Stimulated activated CD4-positive, alpha-beta T cell treated with anti-CD3 and anti-CD28 coated beads, Interleukin-1b, Interleukin-23, amount 100 ng/mL, for 24 hours (primary cell): ENCODE results near the gene ADGRD2.

Experiments
- DNase-seq, 4 experiments: peaks; one replicate each; pipeline ENCODE4 v3.0.0-alpha.2; 2020; ENCODE audit warnings: low read depth in 4 of 4, low spot score in 1 of 4

ADGRD2 gene

GRCh38 chr9:124496463-124496862, 46.2 kb downstream of the ADGRD2 start:
- no peak for DNase-seq

- DNase-seq, result no peak
Measured at GRCh38 chr9:124497441-124497840, 47.2 kb downstream of the ADGRD2 start.

DNA sequence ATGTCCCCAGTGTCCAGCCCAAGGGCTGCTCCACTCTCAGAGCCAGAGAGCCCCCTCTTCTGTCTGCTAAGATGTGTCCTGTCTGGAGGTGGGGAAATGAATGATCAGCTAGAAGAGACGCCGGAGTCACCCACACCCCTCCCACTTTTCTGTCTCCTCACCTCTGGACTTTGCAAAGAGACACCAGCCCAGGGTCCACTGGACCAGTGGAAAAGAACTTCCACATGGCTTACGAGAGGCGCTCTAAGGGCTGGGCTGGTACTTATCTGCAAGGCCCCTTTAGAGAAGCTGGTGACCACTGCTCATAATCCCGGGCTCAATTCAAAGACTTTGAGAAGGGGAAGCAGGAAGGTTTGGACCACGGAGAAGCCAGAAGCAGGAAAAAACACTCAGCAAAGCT, 47.8 kb downstream of the ADGRD2 start:
- no peak for DNase-seq

DNA sequence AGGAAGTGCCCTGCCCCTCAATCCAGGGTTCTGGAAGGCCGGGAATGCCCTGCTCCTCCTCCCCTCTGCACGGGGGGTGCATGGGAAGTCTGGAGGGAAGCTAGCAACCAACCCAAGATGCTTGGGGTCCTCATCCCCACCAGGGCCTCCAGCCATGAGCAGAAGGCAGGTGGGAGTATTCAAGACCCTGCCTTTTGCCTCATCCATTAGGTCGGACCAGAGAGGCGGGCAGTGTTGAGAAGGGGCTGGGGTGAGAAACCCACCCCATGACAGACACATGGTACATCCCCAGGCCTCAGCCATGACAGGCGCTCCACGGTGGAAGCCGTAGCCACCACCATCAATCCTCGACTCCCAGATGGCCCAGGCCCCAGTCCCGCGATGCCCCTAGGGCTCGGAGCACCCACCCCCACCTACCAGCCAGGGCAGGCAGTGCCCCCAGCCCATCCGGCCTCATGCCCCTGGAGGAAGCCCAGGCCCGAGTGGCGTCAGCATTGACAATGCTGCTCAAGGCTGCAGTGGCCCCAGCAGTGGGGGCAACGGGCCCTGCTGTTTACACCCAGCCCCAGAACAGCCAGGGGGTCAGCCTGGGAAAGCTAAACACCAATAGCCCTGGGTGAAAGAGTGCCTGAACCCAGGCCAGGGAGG, 48.4 kb downstream of the ADGRD2 start:
- DNase-seq, result no peak

DNA sequence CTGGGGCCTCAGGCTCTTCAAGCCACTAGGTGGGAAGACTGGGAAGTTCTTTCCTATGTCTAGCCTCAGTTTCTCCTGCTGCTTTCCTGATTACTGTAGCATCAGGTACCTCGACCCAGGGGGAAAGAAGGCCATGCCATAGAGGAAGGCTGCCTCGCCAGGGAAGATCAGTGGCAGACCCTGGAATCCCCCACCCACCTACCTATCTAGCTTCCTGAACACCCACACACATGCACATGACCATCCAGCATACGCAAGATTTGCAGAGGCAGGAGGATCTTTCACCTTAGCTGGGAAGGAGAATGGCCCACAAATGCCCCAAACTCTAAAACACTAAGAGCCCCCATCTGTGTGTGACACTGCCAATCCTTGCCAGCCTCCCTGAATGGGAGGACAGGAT, 49.0 kb downstream of the ADGRD2 start:
- DNase-seq, result no peak

- no peak for DNase-seq
Measured at GRCh38 chr9:124500028-124500795, 50.0 kb downstream of the ADGRD2 start.

DNA sequence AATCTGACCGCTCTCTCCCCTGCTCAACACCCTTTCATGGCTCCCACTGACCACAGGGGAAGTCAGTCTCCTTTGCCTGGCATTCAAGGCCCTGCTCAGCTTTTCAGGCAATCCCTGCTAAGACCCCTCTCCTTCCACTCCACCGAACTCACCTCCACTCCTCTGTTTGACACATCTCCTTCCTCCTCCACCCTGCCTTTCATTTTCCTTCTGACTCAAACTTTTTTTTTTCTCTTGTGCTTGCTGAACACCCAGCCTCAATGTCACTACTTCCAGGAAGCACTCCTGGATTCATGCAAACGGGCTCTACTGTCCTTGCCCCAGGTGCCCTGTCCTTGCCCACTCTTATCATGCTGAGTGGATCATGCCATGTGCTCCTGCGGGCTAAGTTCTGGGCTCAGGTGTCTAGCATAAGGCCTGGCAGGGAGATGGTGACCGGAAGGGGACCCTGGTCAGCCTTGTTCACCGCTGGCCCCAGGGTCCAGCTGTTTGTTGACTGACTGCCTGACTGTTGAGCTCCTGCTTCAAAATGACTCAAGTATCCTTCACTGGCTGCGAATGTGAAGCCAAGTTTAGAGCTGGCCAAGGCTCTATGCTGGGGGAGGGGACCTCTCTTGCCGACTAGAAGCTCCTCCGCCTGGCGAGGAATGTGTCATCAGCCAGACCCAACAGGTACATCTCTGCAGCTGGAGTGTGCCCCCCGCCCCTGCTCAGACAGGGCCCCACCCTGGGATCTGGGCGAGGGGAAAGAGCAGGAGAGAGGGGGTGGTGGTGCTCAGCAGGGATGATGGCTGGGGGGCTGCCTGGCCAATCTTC, 50.8 kb downstream of the ADGRD2 start:
- DNase-seq, result no peak

DNA sequence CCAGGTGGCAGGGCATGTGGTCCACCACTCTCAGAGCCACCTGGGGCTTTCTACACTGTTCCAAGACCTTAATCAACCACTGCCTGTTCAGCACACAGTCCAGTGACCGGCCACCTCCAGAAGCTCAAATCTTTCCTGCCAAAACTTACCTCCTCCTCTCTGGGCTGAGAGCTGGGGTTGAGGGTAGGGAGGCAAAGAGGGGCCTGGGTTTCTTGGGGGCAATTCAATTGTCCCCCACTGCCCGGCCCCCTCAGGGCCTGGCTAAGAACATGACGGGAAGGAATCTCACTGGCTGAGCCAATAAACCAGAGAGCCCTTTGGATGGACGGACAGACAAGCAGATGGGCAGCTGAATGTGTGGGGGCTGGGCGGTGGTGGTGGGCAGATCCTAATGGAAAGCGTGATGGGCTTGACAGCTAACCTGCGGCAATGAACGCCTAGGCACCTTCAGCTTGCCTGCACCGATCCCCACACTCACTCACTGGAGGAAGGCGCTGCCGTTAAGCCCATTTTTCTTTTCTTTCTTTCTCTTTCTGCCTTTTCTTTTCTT, 51.6 kb downstream of the ADGRD2 start:
- DNase-seq, result no peak

- no peak for DNase-seq
Measured at GRCh38 chr9:124502711-124503702, 52.8 kb downstream of the ADGRD2 start.

- no peak for DNase-seq
Measured at GRCh38 chr9:124503713-124504529, 53.7 kb downstream of the ADGRD2 start.

DNA sequence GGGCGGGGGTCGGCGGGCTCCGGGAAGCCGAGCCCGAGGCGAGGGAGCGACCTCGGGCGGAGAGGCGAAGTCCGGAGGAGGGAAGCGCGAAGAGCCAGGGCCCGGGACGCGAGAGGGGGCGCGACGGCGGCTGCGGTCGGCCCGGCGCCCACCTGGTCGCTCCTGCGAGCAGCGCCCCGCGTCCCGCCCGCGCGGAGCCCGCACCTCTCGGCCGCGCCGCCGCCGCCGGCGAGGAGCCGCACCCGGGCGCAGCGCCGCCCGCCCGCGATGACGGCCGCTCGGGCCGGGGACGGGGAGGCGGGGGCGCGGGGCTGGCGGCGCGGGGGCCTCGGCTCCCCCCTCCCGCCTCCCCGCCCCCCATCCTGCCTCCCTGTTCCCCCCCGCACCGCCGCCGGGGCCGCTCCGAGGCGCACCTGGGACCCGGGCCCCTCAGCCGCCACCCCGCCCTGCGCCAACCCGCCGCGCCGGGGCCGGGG, 54.3 kb downstream of the ADGRD2 start:
- DNase-seq, result no peak

GRCh38 chr9:124505006-124505900, 55.0 kb downstream of the ADGRD2 start:
- no peak for DNase-seq

DNA sequence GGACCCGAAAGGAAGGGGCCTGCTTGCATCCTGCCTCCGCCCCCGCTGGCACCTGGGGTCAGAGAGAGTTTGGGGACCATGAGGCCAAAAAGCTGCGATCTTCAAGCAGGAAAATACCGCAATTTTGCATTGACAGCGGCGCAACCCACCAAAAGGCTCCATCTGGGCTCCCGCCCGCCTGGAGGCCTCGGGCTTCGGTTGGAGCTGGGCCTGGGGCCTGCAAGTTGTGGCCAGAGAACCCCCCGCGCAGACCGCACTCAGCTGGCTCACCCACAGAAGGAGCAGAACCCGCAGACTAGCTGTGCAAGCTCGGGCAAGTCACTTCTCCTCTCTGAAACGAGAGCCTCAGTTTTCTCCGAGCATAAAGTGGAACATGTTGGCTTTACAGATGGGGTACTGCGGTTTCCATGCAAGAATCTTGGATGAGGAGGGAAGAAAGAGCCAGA, 55.7 kb downstream of the ADGRD2 start:
- DNase-seq, result no peak

DNA sequence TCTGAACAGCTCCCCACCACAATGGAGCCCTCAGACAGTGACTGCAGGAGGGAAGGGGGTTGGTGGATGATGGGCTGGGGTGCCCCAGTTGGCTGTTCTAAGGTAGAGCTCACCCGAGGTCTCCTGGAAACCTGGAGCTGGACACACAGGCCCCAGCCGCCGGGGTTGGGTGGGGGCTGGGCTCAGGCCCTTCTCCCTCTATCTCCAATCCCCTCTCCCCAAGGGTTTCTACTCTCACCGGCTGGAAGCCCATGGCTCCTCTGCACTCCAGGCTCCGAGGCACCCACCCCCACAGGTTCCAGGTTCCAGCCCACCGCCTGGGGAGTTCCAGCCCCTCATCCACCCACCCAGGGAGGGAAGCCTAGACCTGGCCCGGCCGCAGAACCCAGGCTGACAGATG, 56.2 kb downstream of the ADGRD2 start:
- no peak for DNase-seq

DNA sequence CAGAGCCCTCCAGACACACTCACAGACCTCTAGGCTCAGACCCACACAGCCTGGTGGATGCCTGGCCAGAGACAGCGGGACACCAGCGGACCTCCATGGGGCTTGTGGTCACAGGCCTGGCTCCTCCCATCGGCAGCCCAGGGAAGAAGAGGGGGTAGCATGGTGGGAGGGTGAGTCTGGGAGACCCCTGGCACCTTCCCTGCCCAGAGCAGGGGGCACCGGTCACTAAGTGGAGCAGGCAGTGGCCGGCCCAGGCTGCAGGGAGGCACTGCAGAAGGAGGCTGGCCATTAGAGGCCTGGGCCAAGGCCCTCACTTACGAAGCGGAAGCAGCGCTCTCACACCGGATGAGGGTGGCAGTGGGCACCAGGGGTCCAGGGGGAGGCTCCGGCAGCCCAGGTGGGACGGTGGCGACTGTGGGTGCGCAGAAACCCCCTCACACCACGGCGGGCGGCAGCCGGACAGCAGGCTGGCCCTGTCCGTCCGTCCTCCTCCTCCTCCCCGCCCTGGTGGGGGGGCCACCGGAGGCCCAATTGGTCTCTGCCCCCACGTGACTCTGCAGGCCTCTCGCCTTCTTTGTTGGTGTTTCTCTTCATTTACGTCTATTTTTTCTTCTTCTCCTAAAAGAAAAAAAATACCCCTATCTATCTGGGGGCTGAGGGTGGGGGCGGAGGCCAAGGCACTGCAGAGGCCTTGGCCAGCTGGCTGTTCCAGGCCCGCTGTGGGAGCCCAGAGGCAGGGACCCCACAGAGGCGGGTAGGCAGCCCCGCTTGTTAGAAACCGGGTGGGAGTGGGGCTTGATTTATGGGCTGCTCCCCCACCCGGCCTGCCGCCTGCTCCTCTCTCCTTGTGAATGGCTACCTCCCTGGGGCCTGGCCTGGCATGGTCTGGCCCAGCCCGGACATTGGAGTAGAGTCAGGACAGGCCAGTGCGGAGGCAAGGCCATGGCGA, 57.0 kb downstream of the ADGRD2 start, which contains the start of gene NR5A1:
Gene NR5A1, minus strand, starts transcription at position 469 of the 949 bp plus-strand sequence. CDS start 4,004 bp downstream, outside the sequence.
- no peak for DNase-seq

DNA sequence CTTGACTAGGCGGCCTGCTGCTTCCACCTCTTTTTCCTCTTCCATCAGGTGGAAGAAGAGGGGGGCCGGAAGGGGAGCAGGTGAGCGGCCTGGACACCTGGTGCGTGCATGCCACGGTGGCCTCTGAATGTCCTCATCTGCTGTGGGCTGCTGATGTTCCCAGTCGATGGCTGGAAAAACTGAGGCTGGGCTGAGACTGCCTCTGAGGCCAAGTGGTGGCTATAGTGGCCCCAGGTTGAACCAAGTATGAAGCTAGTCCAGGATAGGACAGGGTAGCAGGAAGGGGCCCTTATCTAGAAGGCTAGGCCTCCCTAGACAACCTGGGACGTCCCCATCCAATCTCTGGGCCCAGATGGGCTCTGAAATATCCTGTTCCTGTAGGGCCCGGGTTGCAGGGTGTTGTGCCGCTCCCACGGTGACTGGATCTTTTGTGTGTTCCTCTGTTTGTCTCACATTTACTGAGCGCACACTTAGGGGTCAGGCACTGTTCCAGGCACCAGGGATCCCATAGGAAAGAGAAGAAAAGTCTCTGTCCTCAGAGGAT, 57.7 kb downstream of the ADGRD2 start:
- DNase-seq, result no peak
